COLO668 (cell line): ENCODE results near the gene ARHGAP15.

ENCODE experiments used
- DNase-seq: peaks from one replicate; lab custom pipeline; 2025; ENCODE audit not compliant: unreplicated experiment; lab: John Stamatoyannopoulos, UW

ARHGAP15 gene

GRCh38 chr2:143736904-143737303 is 607.7 kb downstream of the ARHGAP15 start:
- no peak for DNase-seq

- DNase-seq, result no peak
These were observed 611.2 kb downstream of the ARHGAP15 start for GRCh38 chr2:143740431-143740830.

- no peak for DNase-seq
These were observed 612.0 kb downstream of the ARHGAP15 start for GRCh38 chr2:143741205-143741604.

GRCh38 chr2:143742581-143742980 is 613.4 kb downstream of the ARHGAP15 start:
- no peak for DNase-seq

DNA sequence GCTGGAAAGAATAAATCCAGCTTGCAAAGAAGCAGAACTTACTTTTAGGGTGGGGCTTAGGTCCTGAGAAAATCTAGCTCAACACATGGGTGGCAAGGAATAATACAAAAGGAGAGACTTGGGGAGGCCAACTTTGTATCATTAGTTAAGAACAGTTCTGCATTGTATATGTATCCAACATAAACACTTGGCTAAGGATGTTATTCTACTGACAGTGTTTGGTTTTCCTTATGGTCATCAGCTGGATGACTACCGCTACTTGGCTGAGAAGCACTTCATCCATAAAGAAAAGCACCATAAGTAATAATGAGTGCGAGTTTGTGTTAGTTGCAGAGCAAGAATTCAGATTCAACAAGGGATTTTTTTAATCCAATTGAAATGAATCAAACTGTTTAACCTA is 614.9 kb downstream of the ARHGAP15 start:
- DNase-seq, result no peak

- no peak for DNase-seq
These were observed 615.8 kb downstream of the ARHGAP15 start for GRCh38 chr2:143745060-143745459.

DNA sequence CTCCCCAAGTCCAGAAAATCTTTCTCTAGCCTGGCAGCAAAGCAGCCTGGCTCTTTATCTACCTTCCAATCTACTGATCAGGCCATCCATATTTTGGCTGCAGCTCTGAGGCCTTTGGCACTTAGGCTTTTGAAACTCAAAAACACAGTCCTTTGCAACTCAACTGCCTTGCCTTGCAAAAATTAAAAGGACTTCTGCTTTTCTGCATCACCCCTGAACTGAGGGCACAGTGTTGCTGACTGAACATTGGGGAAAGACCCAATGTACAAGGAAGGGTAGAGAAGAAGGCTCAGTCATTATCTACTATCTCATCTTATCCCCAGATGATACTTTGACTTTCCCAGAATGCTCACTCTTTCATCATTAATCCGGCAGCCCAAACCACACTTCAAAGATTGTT is 625.5 kb downstream of the ARHGAP15 start:
- no peak for DNase-seq

DNA sequence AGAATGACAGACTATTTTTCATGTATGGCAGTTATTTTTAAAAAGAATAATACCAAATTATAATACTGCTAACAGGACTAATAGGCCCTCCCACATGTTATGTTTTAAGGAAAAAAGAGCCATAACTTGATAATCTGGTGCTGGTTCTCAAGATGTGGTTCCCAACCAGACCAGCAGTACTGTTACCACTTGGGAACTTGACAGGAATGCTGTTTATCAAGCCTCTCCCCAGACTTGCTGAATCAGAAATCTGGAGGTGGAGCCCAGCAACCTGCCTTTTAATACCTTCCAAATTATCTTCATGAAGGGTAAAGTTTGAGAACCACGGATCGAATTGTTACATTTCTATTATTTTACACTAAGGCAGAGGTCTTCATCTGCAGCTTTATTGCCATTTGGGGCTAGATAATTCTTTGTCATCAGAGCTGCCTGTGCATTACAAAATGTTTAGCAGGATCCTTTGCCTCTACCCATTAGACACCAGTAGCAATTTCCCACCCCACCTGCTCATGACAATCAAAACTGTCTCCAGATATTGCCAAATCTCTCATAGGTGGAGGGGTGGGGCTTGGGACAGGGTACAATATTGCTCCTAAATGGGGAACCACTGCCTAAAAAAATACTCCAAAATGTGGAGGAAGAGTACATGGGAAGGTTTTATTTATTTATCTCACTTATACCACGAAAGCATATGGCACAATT is 629.6 kb downstream of the ARHGAP15 start:
- DNase-seq, result no peak

DNA sequence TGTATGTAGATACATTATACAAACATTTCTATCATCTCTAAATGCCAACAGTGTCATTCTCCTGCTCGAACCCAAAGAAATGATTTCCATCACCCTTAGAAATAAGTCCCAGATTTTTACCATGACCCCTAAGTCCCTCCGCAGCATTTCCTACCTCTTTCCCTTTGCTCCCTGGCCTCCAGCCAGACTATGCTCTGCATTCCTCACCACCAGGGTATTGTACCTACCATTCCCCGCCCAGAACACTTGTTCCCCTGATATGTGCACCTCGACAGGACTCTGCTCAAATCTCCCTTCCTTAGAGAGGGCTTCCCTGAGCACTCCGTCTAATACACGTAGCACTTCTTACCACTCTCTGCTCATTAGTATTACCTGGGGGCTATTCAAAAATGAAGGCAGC is 630.2 kb downstream of the ARHGAP15 start:
- DNase-seq, result no peak

- DNase-seq, result no peak
These were observed 633.1 kb downstream of the ARHGAP15 start for GRCh38 chr2:143762176-143762928.

DNA sequence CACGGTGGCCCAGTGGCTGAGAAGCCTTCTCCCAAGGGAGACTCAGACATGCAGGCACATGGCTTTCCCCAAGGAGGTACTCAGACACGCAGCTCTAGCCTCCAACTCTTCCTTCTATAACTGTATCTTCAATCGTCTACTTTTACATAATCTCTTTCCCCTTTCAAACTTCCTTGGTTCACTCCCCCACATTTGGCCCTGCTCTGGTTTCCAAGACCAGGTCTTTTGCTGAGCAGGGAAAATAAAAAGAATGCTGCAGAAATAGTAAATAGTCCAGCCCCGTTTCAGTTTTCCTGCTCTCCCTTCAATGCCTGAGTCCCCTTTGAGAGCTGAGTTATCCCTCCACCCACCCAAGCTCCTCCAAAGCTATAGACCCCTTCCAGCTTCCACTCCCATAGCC is 635.0 kb downstream of the ARHGAP15 start:
- DNase-seq, result no peak

DNA sequence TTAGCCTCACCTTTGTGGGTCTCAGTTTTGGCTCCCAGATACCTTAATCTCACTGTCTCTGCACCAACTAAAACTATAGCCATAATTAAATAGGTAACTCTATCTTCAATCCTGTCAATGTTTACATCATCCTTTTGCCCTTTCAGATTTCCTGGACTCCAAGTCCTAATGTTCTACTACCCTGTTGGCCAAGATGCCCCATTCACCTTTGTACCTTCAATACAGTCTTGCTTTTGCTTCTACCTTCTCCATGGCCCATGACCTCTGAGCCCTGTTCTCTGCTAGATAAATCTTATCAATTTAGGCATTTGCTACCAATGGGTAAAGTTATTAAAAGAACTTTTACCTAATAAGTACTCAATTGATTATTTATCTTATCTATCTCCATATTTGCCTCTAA is 635.5 kb downstream of the ARHGAP15 start:
- no peak for DNase-seq

DNA sequence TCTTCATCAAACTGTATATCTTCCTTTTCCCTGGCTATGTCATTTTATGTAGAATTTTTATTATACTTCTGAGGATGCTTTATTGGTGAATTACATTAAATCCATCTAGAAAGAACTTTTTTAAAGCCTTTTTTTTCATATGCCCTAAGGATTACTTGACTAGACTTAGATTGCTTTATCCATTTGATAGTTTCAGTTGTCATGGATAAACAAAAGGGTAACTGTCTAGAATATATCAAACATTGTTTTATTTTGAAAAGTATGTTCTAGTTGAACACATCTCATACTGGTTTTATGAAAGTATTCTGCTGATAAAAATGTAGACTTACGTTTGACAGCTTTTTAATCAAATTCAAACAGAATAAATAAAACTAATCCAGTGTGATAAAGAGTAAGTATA is 639.8 kb downstream of the ARHGAP15 start:
- DNase-seq, result no peak

DNA sequence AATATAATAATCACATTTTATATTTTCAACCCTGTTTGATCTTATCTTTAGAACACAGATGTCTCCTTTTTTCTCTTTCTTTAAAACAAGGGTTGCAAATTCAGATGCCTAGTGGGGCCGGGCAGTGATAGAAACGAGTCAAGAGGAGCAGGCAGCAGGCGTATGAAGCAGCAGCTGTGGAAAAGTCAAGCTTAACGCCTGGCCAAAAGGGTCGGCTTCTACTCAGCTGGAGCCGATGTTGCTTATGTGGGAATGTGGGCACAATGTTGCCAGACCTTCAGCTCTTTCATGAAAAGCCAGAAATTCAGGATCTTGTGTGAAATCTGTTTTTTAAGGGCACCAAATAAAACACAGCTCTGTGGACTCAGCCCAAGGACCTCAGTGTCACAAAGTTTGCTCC is 642.7 kb downstream of the ARHGAP15 start:
- DNase-seq, result no peak

DNA sequence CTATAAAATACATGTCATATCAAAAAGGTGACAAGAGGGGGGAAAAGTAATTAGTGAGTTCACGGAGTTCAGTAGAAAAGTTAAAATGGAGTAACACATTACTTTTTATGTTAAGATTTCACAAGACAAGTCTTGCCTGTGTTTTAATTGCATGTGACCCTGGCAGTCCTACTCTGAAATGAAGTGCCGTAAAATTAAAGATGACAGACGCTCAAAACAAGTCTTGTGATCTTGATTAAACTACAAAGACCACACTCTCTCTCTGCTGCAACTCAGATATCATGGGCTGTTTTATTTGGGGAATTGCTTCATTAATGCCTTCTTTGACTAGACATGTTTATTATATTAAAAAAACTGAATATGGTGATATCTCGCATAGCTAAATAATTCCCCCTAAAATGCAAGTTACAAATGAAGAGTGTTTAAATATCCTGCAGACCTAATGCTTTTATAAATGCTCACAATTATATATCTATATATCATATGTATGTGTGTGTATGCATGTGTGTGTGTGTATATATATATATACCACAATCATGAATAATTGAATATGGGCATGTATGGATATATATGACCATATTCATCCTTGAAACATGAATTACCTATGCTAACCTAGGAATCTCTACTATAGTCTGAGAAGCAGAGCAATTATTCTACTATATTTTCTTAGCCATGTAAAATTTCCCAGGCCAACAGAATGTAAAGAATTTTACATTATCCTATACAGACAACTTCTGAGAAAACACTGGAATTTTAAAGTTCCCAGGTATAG is 647.5 kb downstream of the ARHGAP15 start:
- DNase-seq, result no peak

DNA sequence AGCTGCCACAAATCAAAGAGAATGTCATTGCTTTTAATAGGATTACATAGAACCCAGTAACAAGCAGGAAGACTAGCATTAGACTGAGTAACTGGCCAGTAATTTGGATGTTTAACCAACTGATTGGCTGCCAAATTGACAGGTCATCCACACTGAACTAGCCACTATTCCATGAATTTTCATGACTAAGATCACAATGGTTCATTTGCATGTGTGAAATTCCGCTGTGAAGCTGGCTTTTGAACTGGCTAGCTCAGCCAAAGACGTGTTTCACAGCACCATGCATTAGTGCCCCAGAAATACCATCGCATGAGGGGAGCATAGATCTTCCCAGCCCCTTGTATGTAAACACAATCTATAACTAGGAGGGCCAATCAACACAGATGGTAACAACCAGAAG is 649.8 kb downstream of the ARHGAP15 start:
- no peak for DNase-seq

DNA sequence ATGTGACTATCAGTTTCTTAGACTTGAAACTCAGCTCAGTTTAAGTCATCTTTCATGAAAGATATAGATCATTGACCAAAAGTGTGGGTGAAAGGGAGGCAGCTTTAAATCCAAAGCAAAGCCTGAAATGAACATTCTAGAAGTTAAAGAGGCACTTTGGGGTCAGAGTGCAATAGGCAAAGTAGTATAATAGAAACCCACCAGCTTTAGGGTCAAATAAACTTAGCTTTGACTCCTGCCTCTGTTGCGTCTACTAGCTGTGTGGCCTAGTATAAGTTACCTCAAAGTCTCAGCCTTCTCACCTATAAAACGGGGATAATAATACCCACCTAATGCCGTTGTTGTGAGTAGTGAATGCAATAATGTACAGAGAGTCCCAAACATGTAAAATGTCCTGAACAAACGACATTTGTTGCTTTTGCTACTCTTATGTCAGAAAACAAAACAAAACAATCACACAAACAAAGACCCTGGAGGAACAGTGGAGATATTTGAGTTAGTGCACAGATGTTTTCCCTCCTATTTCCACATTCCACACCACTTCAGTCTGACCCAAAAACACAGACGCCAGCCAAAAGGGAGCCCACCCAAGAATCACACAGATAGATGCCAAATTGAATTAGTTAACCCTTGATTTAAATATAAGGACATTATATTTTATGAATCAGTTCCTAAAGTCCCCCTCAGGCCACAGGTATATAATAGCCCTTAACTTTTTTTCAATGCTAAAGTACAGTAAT is 657.0 kb downstream of the ARHGAP15 start:
- DNase-seq, result no peak

DNA sequence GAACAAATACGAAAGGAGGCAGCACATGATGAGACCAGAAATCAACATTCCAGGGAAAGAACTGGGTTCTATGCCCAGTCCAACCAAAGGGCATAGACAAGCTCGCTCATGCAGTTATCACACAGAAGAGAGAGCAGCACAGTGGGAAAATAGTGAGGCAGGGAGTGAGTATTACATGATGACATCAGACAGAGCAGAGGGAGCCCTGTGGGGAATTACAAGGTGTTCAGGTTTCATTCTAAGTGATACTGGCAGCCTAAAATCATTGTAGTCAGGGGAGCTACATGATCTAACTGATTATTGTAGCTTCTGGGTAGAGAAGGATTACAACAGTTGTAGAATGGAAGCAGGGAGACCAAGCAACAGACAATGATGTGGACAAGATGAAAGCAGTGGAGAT is 658.5 kb downstream of the ARHGAP15 start:
- no peak for DNase-seq

DNA sequence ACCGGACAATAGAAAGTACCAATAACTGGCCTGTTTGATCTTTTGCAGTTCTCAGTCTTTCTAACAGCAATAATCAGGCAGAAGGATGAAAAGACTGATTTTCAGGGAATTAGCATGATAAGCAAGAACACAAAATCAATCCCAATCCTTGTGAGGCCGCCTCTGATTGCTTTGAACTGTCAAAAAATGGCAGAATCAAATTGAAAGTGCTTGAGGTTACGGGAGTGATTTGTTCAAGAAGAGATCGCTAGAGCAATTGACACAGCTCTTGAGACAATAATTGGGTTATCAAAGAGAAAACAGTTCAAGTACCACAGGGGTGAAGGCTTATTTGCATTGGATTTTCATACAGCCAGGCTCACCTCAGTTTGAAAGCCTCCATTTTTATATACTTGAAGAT is 663.4 kb downstream of the ARHGAP15 start:
- no peak for DNase-seq

- DNase-seq, result no peak
These were observed 664.2 kb downstream of the ARHGAP15 start for GRCh38 chr2:143793381-143793780.

GRCh38 chr2:143796051-143796450 is 666.8 kb downstream of the ARHGAP15 start:
- no peak for DNase-seq
